RCC 7860 (cell line): Measurements from ENCODE around the gene CBLN3.
"Not testable (repeated sequence)": the region's sequence is repeated elsewhere in the genome, so short reads cannot be mapped to it uniquely, and the experiment has no call there.

ENCODE experiments used
- DNase-seq: peaks from one replicate; pipeline ENCODE4 v3.0.0-alpha.2; 2015; ENCODE audit warnings: low spot score
- FAIRE-seq: peaks from 2 replicates; lab custom pipeline; 2012; peaks lifted over from hg19 to GRCh38; lab: Jason Lieb, UNC

The CBLN3 gene

DNA sequence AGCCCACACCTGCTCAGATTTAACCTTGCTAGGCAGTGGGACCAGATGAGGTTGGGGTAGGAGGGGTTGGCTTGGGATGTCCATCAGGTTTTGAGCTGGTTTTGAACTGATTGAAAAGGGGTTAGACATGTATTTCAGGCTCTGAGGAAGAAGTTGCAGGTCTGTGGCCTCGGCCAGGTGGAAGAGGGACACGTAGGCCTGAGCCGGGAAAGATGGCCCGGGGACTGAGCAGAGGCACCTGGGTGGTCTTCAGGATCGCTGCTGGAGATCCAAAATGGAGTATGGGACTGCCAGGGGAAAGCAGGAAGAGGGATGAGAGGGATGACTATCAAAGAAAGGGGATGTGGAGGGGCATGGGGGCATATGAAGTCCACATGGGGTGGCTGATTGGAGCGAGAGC lies 23.1 kb downstream of the CBLN3 start:
- FAIRE-seq (no peak), DNase-seq (no peak)

DNA sequence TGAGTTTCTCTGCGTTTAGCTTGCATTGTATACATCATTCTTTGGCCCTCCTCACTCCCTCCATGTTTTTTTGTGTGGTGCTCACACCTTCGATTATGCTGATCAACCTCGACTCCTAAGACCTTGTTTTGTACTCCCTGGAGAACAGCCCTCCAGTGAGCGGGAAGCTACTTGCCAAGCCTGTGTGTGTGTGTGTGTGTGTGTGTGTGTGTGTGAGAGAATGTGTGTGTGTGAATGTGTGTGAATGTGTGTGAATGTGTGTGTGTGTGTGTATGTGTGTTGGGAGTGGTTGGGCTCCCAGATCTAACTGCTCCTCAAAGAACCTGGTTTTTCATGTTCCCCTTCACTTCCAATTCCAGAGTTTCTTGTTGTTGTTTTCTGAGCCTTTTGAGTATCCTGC lies 24.7 kb downstream of the CBLN3 start:
- DNase-seq (no peak), FAIRE-seq (no peak)

DNA sequence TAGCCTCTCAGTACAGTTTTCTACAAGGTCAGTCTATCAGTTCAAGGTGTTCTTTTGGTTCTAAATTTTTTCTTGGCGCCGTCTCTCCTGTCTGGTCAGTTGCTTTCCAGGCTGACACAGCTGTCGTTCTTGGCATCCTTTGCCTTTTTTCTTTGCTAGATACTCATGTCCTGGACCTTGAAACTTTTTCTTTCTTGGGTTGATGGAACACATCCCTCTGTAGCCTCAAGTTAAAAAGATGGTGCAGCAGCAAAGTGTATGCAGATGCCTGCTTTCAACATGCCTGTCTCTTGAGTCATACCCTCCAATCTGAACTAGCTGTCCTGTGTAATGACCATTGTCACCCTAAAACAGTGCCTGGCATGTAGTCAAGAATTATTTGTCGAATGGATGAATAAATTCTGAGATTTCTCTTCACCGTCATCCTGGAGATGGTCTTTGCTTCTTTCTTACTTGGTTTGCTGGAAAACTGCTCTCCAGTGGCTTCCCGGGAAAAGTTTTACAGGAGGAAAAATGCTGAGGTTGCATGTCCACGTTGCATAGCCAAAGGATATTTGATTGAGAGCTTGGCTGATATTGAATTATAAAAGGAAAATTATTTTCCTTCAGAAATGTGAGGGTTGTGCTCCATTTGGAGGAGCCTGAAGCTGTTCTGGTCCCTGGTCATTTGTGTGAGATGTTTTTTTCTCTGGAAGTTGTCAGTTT lies 26.0 kb downstream of the CBLN3 start:
- no peak for DNase-seq

DNA sequence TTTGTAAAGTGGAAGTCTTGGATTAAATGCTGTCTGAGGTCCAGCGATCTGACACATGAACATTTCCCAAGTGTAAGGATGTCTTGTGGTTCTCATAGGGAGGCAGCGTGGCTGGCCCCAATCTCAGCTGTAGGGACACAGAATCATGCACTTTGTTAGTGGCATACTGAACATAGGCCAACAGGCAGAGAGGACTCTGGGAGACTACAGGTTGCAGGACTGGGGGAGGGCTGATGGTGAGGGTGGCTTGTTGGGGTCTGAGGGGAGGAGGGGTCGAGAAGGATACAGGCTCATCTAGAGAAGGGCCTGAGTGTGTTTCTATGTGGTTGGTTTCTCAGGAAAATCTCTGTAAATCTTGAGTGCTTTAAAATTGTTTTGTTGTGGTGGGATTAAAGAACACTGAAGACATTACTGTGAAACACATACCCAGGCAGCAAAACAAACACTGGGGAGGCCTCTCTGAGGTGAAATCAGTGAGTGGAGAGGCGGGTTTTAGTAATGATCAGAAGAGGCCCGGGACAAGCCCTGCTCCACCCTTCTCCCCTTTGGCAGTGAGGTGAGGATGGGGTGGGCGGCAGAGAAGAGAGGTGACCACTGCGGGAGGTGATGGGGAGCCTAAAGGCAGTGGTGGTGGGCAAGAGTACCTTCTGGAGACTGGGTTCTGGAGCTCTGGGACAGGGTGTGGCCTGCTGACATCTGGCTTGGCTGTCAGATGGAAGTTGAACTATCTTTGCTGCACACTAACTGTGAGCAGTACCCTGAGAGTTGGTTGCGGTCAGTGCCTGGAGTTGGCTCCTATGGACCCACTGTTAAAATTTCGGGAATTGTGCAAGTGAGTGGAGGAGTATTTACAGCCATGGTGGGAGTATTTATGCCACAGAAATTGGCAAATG lies 27.4 kb downstream of the CBLN3 start:
- DNase-seq (no peak), FAIRE-seq (no peak)

More for the DNA sequence above, 26.0 kb downstream of the CBLN3 start:
- FAIRE-seq, result no peak

DNA sequence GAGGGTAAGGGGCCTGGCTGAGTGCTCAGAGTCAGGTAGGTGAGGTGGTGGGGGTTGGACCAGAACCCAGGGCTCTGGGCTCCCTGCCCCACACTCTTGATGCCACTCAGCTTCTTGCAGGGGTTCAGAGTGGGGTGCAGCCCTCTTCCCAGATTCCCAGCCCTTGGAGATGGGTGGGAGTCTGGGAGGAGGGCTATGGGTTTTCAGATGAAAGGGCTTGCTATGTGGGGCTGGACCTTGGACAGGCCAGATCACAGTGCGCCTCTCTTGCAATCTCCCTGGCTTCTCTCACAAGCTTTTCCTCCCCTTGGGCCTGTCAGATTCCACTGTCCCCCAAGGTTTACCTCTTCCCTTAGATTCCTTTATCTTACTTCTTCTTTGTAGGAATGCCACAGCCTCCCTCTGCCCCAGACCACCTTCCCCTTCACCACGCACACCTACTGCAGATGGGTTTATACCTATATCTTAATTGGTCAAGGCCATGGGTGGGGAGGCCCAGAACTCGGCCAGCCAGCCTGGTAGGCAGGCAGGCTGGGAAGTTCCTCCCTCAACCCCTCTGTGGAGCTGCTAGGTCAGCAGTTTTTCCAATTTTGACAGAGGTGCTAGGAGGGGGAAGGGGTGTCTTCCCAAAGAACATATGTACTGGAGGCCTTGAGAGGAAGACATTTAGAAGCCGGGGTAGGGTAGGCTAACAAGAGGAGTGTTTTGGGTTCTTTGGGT lies 29.3 kb downstream of the CBLN3 start:
- FAIRE-seq (no peak), DNase-seq (no peak)

DNA sequence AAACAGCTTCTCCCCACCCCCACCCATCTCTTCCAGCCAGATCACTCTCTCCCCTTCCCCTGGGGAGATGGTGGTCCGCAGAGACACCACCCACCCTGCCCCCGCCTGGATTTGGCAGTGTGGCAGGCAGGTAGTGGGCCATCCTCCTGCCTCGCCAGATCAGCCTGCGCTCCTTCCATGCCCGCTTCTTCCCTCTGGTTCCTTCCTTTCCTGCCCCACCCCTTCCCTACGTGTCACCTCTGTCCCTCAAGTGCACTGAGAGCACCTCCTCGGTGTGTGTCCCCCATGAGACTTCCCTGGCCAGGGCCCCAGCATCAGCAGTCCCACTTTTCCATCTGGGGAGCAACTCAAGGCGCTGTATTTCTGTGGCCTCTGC lies 30.0 kb downstream of the CBLN3 start:
- DNase-seq, result no peak
- no peak for FAIRE-seq

DNA sequence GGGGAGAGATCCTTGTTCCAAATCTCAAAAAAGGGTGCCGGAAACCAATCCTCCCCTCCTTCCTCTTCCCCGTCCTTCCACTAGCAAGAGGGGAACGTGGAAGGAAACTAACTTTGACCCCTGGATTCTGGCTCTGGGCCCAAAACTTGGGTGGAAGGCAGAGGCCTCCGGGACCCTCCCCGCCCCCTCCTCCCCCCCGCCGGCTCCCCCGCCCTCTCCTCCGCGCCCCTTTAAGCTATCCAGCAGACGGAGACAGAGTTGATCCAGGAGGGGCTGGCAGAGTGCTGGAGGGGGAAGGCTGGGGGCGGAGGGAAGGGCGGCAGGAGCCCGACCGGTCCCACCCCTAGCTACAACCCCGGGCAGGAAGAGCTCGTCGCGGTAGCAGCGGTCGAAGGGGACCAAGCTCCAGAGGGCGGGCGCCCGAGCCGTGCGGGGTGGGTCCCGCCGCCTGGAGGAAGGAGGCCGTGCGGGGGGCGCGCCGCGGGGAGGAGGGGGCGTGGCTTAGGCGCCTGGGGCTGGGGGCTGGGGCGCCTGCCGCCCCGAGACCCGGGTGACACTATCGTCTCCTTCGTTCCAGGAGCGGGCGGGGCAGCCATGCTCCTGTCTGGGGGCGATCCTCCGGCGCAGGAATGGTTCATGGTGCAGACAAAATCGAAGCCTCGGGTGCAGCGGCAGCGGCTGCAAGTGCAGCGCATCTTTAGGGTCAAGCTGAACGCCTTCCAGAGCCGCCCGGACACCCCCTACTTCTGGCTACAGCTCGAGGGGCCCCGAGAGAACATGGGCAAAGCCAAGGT lies 30.6 kb downstream of the CBLN3 start, which contains the start of gene NYNRIN:
Gene NYNRIN, plus strand, starts transcription at position 351 of the 794 bp plus-strand sequence. Its CDS starts 244 bp downstream, at position 595.
- DNase-seq, result no peak
- FAIRE-seq, result no peak

DNA sequence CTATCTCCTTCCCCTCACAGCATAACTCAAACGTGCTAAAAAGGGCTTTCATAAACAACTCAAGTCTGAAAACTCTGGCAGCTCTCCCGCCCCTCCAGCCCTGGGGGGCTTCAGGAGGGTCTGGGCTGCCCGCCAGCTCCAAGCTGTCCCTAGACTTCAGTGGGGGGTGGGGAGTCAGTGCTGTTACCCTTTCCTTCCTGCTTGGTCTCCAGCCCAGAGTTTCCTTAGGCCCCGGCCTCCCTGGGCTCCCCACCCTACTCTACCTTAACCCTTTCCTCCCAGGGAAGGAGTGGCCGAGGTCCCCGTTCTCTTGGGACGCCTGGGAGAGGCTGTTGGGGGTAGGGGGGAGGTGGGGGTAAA lies 31.2 kb downstream of the CBLN3 start:
- FAIRE-seq (no peak), DNase-seq (no peak)

DNA sequence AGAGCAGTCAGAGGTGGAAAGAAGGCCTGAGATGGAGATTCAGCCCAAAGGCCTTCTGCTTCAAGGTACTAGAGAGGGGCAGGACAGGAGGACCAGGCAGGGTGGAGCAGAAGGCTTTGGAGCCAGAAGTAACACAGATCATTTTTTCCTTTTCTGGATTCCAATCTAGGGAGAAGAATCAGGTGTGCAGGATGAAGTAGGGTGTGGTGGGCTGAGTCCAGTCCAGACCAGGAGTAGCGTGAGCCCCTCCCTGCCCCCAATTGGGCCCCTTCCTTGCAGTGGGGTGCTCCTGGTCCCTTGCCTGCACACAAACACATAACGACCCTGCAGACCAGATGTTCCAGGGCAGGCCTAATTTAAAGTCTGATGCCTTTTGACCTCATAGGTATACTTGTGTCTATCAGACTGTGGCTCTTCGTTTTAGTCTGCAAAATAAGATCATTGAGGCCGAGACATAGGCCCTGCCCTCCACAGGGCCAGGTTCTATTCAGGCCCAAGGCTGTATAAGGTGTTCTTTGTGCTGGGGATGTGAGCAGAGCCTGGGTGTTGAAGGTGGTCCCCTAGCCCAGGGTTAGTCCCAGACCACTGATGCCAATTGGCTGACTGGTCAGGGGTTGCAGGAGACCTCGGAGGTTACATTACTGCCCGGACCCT lies 31.7 kb downstream of the CBLN3 start:
- DNase-seq (no peak), FAIRE-seq (no peak)

DNA sequence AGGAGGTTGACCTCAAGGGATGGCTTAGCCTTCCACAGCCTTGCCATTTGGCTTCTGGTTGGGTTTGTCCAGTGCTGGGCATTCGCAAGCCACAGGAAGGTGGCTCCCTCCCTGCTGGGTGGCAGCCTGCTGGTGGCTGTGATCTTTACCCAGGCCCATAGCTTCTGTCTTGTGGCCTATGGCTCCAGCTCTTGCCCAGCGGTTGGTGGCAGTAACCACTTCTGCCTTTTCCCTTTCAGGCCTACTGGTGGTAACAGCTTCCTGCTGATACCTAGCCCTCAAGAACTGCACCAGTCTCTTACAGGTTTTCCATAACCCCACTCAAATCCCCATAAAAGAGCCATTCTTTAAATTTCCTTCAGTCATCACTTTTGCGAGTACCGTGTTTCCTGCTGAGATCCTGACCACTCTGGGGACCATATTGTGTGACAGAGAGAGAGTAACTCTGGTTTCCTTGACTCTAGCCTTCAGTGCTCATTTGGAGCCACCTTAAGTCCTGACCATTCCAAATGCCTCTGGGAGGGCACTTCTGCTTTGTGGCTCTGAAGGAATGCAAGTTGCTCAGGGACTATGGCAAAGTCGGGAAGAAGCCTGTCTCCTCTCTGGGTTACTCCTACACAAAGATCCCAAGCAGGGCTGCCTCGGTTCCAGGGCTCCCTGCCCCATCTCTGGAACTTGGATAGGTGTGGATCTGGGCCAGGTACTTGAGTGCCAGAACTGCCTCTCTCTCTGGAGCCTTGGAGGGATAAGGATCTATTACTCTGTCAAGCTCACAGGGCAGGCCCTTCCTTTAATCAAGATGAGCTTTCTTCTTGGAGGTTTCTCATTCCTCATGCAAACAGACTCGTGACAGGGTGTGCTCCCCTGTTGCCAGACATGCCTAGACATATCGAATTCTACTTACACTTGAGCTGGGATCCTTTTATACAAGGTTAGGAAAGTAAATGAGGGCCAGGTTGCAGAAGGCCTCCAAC lies 33.6 kb downstream of the CBLN3 start:
- no peak for FAIRE-seq
- DNase-seq, result no peak

DNA sequence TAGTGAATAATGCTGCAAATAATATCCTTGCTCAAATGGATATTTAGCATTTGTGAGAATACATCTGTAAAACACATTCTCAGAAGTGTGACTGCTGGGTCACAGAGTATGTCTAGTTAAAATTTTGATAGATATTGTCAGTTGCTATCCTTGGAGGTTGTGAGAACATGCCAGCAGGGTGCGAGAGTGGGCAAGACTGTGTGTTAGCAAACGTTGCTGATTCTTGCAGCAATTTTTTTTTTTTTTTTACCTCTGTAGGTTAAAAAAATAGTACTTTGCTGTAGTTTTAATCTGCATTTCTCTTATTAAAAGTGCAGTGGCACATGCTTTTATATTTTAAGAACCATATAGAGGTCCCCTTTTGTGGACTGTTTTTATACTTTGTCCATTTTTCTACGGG lies 35.2 kb downstream of the CBLN3 start:
- FAIRE-seq (no peak), DNase-seq (no peak)

DNA sequence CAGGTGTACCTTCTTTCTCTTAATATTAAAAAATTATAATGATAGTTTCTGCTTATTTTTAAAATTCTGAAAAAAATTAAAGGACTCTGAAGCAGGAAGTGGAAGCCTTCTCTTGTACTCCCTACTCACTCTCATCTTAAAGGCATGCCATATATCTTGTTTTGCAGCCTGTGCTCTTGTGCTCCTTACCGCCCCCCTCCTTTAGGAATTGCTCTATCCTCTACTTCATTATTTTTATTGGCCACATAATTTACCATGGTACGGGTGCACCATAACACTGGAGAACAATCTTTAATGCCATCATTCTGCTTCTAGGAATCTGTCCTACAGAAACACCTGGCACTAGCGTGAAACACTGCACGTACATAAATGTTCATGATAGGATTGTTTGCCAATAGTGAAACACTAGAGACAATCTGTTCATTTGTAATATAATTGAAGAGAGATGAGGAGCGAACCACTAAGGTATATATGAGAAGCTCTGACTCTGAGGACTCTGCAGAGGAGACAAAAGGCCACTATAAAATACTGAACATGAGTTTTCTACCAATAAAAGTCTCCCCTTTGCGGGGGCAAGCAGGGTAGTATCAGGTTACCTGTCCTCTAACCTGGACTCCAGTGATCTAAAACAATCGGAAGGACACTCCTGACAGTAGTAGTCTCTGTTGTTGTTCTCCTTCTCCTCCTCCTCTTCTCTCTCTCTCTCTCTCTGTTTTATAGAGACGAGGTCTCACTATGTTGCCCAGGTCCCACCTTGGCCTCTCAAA lies 37.0 kb downstream of the CBLN3 start:
- FAIRE-seq (no peak), DNase-seq (no peak)

DNA sequence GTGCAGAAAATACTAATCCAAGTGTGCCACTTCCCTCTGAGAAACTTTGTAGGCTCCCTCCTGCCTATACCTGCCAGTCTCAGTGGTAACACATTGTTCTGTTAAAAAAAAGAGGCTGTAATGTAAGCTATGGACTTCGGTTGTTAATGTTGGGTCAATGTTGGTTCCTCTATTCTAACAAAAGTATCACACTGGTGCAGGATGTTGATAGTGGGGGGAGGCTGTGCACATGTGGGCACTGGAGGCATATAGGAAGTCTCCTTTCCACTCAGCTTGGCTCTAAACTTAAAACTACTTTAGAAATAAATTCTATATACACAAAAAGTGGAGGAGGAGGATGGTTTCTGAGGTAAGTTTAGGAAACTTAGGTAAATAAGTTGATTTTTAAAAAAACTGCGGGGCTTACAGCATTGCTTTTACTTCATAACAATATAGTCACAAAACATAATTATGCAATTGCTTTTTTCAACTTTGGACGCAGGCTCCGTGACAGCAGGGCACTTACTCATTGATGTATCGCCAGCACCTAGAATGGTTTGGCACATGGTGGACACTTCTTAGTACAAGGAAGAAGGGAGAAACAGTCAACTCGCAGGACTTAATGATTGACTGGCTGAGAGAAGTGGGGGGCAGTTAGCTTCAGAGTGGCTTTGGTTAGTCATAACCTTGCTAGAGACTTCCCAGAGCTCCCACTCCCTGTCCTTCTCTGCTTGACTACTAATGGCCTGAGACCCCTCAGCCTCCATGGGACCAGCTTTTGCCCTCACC lies 38.6 kb downstream of the CBLN3 start:
- FAIRE-seq (no peak), DNase-seq (no peak)

DNA sequence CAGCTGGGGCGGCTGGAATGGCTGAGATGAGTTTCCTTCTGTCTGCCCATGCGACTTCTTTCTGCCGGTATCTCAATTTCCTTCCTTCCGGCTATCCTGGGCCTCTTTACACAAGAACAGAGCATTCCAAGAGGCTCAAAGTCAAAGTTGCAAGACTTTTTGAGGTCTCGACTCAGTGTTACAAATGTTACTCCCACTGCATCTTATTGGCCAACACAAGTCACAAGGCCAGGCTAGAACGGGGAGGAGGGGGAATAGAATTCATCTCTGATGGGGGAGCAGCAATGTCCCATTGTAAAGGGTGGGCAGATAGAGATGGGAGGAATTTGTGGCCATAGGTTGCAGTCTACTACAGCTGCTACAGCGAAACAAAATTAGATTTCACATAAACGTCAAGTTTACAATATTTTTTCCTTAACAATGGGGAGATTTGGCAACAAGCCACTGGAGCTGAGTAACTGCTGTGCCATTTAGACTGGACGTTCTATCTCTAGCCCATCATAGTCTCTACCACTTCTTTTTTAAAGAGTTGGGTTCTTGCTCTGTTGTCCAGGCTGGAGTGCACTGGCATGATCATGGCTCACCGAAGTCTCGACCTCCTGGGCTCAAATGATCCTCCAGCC lies 40.1 kb downstream of the CBLN3 start:
- FAIRE-seq, result no peak

DNA sequence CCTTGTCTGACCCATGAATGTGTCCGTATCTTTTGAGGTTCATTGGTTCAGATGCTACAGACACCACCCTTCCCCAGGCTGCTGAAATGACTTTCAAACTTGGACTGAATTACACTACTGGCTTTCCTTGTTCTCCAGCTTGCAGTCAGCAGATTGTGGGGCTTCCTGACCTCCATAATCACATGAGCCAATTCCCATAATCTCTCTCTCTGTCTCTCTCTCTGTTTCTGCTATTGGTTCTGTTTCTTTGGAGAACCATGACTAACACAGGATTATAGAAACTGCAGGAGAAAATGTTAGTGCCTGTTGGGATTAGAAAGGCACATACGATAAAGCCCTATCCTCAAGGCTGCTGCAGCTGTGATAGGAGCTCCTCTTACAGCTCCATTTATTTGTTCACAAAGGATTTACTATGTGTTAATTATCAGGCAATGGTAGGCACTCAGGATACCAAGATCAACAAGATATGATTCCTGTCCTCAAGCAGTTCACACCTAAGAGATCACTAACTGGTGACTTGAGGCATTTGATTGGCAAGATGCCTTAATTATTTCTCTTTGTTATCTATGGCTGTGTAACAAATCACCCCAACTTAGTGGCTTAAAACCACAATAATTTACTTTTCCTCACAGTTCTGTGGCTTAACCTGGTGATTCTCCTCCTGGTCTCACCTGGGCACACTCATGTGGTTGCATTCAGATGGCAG lies 40.8 kb downstream of the CBLN3 start:
- FAIRE-seq (no peak), DNase-seq (no peak)

More for the DNA sequence above, 40.1 kb downstream of the CBLN3 start:
- no peak for DNase-seq

DNA sequence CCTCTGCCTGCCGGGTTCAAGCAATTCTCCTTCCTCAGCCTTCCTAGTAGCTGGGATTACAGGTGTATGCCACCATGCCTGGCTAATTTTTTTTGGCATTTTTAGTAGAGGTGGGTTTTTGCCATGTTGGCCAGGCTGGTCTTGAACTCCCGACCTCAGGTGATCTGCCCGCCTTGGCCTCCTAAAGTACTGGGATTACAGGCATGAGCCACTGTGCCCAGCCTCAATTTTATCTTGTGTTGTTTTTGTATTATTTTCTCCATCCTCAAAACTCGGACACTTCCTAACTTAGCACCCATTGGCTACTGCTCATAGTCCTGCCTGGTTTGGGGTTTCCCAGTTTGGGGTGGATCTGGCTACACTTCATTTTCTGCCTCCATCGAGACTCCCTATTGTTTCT lies 41.9 kb downstream of the CBLN3 start:
- not testable (repeated sequence) for DNase-seq, FAIRE-seq

DNA sequence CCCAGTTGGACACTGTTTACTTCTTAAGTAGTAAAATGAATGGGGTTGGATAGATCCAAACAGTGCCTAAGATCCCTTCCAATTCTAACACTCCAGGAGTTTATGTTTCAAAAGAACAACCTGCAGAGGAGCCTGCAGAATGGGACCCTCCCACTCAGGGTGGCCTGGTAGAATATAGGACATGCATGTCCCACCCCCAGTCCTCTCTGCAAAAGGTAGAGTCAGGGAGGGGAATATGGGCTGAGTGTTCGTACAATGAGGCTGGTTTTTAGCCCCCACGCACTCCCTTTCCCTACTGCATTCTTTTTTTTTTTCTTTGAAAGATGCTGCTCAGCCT lies 42.5 kb downstream of the CBLN3 start:
- FAIRE-seq (no peak), DNase-seq (no peak)
